Lower leg skin (tissue), 4 donors: Measurements from ENCODE around the gene HACD1. TPM values are rescaled to one million over a fixed set of nuclear protein-coding genes. Genes with fewer than 3 reads are reported as not detected.

Source experiments
- DNase-seq, 2 donors: peaks; one replicate each; pipeline ENCODE4 v3.0.0-alpha.2; 2019; ENCODE audit warnings: low spot score in 2 of 2
- H3K4me3 ChIP-seq: fragments of 200-600 bp; sonication (generic); 2 replicates; pipeline ENCODE4 v1.5.1; 2017; ENCODE audit warnings: mild to moderate bottlenecking, low read depth; ENCODE audit not compliant: poor library complexity, severe bottlenecking
- POLR2A ChIP-seq, 2 donors: fragments of 450-650 bp; IDR thresholded peaks; one replicate each; pipeline ENCODE4 v1.6.1; 2016 to 2017; ENCODE audit warnings: antibody characterized with exemption in 2 of 2, mild to moderate bottlenecking in 1 of 2, moderate library complexity in 1 of 2
- WGBS, 2 donors: methylation state at CpG; one replicate each; pipeline ENCODE4 v1.1.5; 2018; 5-methylcytosine and 5-hydroxymethylcytosine counted together
- intact Hi-C: fragments of 100-400 bp; cut with DNase I; formaldehyde crosslinking; loops from one replicate; pipeline ENCODE4 v1.15.0; 2023; ENCODE audit warnings: low total_unique reads
- total RNA-seq, 4 donors: library from RNA; depleted of rRNA; stranded (reverse); fragments of >200 nt; gene quantifications; one replicate each; pipeline ENCODE4 v1.1.0, GENCODE V29; 2016
- TF ChIP-seq, protein P1 (sequence below), 3 donors: fragments of 450-650 bp; IDR thresholded peaks; one replicate each; pipeline ENCODE4 v1.5.1; 2016; ENCODE audit warnings: antibody characterized with exemption in 3 of 3, mild to moderate bottlenecking in 3 of 3, moderate library complexity in 2 of 3

Gene HACD1
- total RNA-seq, 4 donors from 2014 or later: 0.80 to 4.1 (median 2.7) TPM

DNA sequence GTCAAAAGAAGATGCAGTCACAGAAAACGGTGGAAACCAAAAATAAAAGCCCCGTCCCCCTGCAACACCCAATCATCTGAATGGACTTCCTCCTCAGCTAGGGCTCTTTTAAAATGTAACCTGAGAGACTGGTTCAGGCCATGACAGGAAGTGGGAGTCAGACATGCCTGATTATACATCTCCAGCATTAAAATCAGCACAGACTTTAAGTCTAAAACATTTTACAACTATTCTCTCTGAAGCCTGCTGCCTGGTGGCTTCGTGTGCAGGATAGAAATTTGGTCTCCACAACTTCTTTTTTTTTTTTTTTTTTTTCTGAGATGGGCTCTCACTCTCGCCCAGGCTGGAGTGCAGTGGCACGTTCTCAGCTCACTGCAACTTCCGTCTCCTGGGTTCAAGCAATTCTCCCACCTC lies 30.3 kb downstream of the HACD1 start:
- DNase-seq: no peak
- no peak for TF ChIP-seq POLR2A (IDR thresholded peaks at IDR 0.05)
- TF ChIP-seq, protein P1, sequence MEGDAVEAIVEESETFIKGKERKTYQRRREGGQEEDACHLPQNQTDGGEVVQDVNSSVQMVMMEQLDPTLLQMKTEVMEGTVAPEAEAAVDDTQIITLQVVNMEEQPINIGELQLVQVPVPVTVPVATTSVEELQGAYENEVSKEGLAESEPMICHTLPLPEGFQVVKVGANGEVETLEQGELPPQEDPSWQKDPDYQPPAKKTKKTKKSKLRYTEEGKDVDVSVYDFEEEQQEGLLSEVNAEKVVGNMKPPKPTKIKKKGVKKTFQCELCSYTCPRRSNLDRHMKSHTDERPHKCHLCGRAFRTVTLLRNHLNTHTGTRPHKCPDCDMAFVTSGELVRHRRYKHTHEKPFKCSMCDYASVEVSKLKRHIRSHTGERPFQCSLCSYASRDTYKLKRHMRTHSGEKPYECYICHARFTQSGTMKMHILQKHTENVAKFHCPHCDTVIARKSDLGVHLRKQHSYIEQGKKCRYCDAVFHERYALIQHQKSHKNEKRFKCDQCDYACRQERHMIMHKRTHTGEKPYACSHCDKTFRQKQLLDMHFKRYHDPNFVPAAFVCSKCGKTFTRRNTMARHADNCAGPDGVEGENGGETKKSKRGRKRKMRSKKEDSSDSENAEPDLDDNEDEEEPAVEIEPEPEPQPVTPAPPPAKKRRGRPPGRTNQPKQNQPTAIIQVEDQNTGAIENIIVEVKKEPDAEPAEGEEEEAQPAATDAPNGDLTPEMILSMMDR (IDR thresholded peaks at IDR 0.05): no peak
- 40 to 46% methylated on average over 6 of the region's 6 CpGs for WGBS, 2 donors
- no peak overlapping the region for H3K4me3 ChIP-seq
- intact Hi-C loops: no loop called here

DNA sequence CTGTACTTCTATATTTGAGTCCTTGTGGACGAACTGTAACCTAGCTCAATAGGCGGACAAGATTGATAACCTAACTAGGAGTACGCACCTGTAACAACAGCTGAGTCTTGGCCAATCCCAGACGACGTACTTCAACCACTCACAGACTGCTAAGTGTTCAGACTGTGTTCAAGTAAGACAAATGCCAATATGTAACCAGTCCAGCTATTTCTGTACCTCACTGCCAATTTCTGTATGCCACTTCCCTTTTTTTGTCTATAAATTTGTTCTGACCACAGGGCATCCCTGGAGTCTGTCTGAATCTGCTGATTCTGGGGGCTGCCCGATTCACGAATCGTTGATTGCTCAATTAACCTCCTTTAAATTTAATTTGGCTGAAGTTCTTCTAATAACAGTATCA lies 32.2 kb downstream of the HACD1 start:
- DNase-seq: no peak
- H3K4me3 ChIP-seq: no peak overlapping the region
- intact Hi-C loops: no loop called here
- TF ChIP-seq, protein P1 (IDR thresholded peaks at IDR 0.05): no peak
- TF ChIP-seq POLR2A (IDR thresholded peaks at IDR 0.05): no peak
- WGBS, 2 donors: 72 to 73% methylated on average over 8 of the region's 8 CpGs

DNA sequence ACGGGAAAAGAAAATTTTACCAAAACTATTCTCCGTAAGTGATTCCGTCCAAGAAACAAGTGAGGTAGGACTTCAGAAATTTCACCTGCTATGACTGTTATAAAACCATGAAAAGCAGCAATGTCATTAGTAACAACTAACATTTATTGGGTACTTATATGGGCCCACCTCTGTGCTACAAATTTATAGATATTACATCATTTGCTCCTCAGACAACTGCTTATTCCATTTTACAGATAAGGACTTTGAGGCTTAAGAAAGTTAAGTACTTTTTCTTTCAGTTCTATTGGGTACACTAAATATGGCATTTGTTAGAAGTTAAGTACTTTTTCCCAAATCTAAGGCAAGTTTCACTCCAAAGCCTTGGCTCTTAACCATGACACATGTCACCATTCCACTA lies 36.3 kb downstream of the HACD1 start:
- intact Hi-C loops: no loop called here
- WGBS, 2 donors: 89 to 93% methylated on average over 3 of the region's 3 CpGs
- no peak overlapping the region for H3K4me3 ChIP-seq
- DNase-seq: no peak
- TF ChIP-seq, protein P1 (IDR thresholded peaks at IDR 0.05): no peak
- no peak for TF ChIP-seq POLR2A (IDR thresholded peaks at IDR 0.05)

DNA sequence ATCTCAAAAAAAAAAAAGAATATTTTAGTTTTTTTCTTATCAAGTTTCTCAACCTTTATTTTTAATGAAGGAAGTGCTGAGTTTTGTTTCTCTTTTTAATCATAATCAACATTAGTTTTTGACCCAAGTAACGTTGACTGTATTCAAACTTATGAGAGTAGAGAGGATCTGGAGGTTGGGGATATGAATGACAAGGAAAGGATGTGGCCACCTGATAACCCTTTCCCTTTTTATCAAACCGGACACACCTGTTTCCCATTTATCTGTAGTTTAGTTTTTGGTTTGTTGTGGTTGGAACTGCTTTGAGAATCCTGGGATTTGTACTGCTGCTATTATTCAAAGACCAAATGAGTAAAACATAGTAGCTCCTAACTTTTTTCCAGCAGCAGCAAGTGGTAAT lies 38.6 kb downstream of the HACD1 start:
- 71 to 84% methylated on average over 2 of the region's 2 CpGs for WGBS, 2 donors
- intact Hi-C loops: no loop called here
- H3K4me3 ChIP-seq: no peak overlapping the region
- no peak for TF ChIP-seq POLR2A (IDR thresholded peaks at IDR 0.05)
- TF ChIP-seq, protein P1 (IDR thresholded peaks at IDR 0.05): no peak
- no peak for DNase-seq

DNA sequence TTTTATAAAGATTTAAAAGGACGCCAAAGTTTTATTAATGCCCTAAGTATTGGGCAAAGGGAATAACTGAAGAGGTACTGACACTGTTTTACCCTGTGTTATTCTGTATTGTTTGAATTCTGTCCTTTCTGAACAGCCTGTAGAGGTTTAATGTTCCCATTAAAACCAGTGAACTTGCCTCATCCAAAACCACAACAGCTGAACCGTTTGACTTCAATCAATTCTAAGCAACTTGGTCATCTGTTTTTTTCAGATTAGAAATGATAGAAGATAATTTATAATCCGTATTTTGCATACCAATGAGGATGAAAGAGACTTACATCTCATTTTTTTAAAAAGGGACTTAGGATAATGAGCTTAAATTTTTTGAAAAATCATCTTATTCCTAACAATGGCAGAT lies 40.4 kb downstream of the HACD1 start:
- 61 to 63% methylated on average over 3 of the region's 3 CpGs for WGBS, 2 donors
- H3K4me3 ChIP-seq: no peak overlapping the region
- intact Hi-C loops: no loop called here
- DNase-seq: no peak
- no peak for TF ChIP-seq POLR2A (IDR thresholded peaks at IDR 0.05)

DNA sequence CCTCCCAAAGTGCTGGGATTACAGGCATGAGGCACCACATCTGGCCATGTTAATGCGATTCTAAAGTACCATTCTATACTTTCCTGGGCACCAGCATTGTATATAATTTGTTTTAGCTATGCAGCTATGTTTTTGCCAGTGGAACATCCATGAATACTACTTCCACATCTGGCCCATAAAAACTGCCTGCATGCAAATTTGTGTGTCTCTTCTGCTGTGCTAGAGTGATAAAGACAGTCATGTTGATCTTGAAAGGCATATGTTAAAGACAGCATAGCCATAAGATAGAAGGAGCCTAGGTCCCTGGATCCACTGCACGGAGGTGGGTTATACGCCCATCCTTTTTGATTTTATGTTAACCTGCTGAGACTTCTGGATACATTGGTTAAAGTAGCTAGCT lies 52.3 kb downstream of the HACD1 start:
- H3K4me3 ChIP-seq: no peak overlapping the region
- DNase-seq: no peak
- intact Hi-C loops: no loop called here
- TF ChIP-seq, protein P1 (IDR thresholded peaks at IDR 0.05): no peak
- TF ChIP-seq POLR2A (IDR thresholded peaks at IDR 0.05): no peak
- WGBS, 2 donors: 86 to 94% methylated on average over 3 of the region's 3 CpGs
